Thymus (tissue), 11 donors: Measurements from ENCODE around the gene IL1A. TPM values are rescaled to one million over a fixed set of nuclear protein-coding genes. Genes with fewer than 3 reads are reported as not detected.

ENCODE experiments used
- DNase-seq, 9 donors: peaks; one replicate each; pipeline ENCODE4 v3.0.0-alpha.2; 2013; ENCODE audit warnings: low spot score in 9 of 9, low read depth in 6 of 9, missing footprints in 1 of 9
- H3K27ac ChIP-seq, 2 donors: one replicate each; pipeline ENCODE4 v1.5.1; 2013; ENCODE audit warnings: control low read depth in 1 of 2, low read depth in 1 of 2, low read length in 1 of 2, mild to moderate bottlenecking in 1 of 2, moderate library complexity in 1 of 2
- H3K27me3 ChIP-seq, 2 donors: one replicate each; pipeline ENCODE4 v1.5.1; 2013; ENCODE audit warnings: low read length in 1 of 2; ENCODE audit not compliant: control insufficient read depth in 2 of 2, insufficient read depth in 1 of 2
- H3K36me3 ChIP-seq, 2 donors: one replicate each; pipeline ENCODE4 v1.5.1; 2013; ENCODE audit warnings: low read length in 1 of 2, mild to moderate bottlenecking in 1 of 2, moderate library complexity in 1 of 2; ENCODE audit not compliant: control insufficient read depth in 2 of 2, insufficient read depth in 2 of 2
- H3K4me1 ChIP-seq, 2 donors: one replicate each; pipeline ENCODE4 v1.5.1; 2013; ENCODE audit warnings: low read length in 2 of 2; ENCODE audit not compliant: control insufficient read depth in 2 of 2, insufficient read depth in 2 of 2
- H3K4me3 ChIP-seq, 2 donors: one replicate each; pipeline ENCODE4 v1.5.1; 2013; ENCODE audit warnings: low read length in 2 of 2, control low read depth in 1 of 2, mild to moderate bottlenecking in 1 of 2
- H3K9me3 ChIP-seq, 2 donors: one replicate each; pipeline ENCODE4 v1.5.1; 2013; ENCODE audit warnings: low read length in 1 of 2, mild to moderate bottlenecking in 1 of 2; ENCODE audit not compliant: control insufficient read depth in 2 of 2, insufficient read depth in 1 of 2
- WGBS: extraction: QIAGEN DNeasy Blood & Tissue Kit; methylation state at CpG from one replicate; pipeline ENCODE4 v1.1.7; 2013; 5-methylcytosine and 5-hydroxymethylcytosine counted together
- polyA plus RNA-seq: library from polyadenylated mRNA; stranded (reverse); fragments of 200-250 nt; gene quantifications from one replicate; pipeline ENCODE4 v1.2.3, GENCODE V29; 2013
- total RNA-seq: library from RNA; stranded (reverse); fragments of 120-200 nt; gene quantifications from one replicate; pipeline ENCODE4 v1.2.4, GENCODE V29; 2013
- donor health status: healthy.

IL1A gene
- total and polyA plus RNA-seq, 2 donors = 0.19 to 1.8 TPM

- Histone ChIP-seq H3K27me3 (no peaks in the 10 kb centered on the region), H3K27ac (no peak overlapping the region), H3K9me3 (no peaks in the 10 kb centered on the region), H3K4me3 (no peak overlapping the region), H3K4me1 (peaks cover 0 to 4% of the 10 kb centered on the region in 2 donors), H3K36me3 (no peaks in the 10 kb centered on the region)
- no peak for DNase-seq
- 95% methylated on average over 4 of the region's 4 CpGs for WGBS
Measured at GRCh38 chr2:112728029-112728362, 56.3 kb downstream of the IL1A start.

GRCh38 chr2:112727276-112728028, 56.8 kb downstream of the IL1A start:
- no peaks in the 10 kb centered on the region for H3K36me3 ChIP-seq
- 98% methylated on average over 19 of the region's 19 CpGs for WGBS
- no peak overlapping the region for H3K4me3 ChIP-seq
- H3K27me3 ChIP-seq = no peaks in the 10 kb centered on the region
- H3K27ac ChIP-seq = no peak overlapping the region
- no peaks in the 10 kb centered on the region for H3K9me3 ChIP-seq
- no peak for DNase-seq
- H3K4me1 ChIP-seq = peaks cover 0 to 4% of the 10 kb centered on the region in 2 donors

DNA sequence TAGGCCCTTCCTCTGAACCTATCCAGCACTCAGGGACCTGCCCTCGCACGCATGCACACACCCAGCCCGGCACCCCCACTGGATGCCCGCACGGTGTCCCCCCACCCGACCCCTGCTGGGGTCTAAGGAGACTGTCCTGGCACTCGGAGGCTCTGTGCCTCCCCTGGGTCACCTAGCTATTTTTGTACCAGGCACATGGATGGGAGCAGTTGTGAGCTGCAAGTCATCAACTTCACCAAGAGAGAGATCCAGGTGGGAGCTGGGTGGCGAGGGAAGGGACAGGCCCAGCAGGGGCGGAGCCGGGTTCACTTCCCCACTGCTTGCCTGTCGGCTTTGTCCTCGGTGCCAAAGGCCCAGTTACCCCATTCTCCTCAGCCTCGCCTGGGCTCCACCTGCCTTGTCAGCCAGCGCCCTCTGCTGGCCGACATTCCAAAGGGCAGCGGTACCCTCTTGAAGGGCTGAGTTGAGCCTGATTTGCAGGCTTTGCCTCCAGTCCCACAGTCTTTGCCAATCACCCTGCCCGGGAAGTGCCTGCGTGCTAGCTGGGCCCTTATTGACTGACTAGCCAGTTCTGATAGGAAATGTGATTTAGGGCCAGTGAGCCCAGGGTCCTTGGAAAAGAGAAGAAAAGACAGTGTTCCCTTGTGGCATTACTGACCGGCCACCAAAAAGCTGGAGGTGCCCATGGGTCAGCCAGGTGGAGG, 57.7 kb downstream of the IL1A start:
- Histone ChIP-seq H3K27ac (no peak overlapping the region), H3K4me1 (peaks cover 0 to 4% of the 10 kb centered on the region in 2 donors), H3K36me3 (no peaks in the 10 kb centered on the region), H3K9me3 (no peaks in the 10 kb centered on the region), H3K27me3 (no peaks in the 10 kb centered on the region), H3K4me3 (no peak overlapping the region)
- 39% methylated on average over 19 of the region's 19 CpGs for WGBS
- peak; percentile 46 to 93 (median 82) for DNase-seq

GRCh38 chr2:112725545-112726457, 58.5 kb downstream of the IL1A start:
- H3K4me1 ChIP-seq = peaks cover 0 to 4% of the 10 kb centered on the region in 2 donors
- whole genome bisulfite sequencing = 95% methylated on average over 15 of the region's 15 CpGs

GRCh38 chr2:112724591-112725525, 59.4 kb downstream of the IL1A start:
- Histone ChIP-seq H3K9me3 (no peaks in the 10 kb centered on the region), H3K4me3 (no peak overlapping the region), H3K36me3 (no peaks in the 10 kb centered on the region), H3K27ac (no peak overlapping the region), H3K4me1 (peaks cover 0 to 4% of the 10 kb centered on the region in 2 donors), H3K27me3 (peaks cover 0 to 2% of the 10 kb centered on the region in 2 donors)
- WGBS = 81% methylated on average over 21 of the region's 21 CpGs
- no peak for DNase-seq

More at GRCh38 chr2:112725545-112726457, 58.5 kb downstream of the IL1A start:
- no peaks in the 10 kb centered on the region for H3K9me3 ChIP-seq
- H3K27ac ChIP-seq = no peak overlapping the region
- no peak overlapping the region for H3K4me3 ChIP-seq
- DNase-seq = no peak
- H3K36me3 ChIP-seq = no peaks in the 10 kb centered on the region
- peaks cover 0 to 2% of the 10 kb centered on the region in 2 donors for H3K27me3 ChIP-seq

DNA sequence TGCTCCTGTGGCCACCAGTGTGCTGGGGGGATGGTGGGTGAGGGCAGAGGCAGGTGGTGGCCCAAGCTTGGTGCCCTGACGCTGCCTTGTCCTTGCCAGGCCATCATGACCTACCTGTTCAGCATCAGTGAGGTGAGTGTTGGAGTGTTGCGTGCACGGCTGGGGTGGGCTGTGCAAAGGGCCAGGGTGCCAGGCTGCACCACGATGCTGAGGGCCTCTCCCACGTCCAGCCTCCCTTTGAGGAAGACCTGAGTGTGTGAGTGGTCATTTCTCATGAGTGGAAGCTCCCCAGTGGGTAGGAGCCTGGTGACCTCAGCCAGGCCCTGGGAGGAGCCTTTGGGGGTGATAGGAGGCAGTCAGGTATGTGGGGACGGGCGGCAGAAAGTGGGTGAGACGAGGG, 60.3 kb downstream of the IL1A start:
- H3K9me3 ChIP-seq = no peaks in the 10 kb centered on the region
- DNase-seq = no peak
- WGBS = 96% methylated on average over 8 of the region's 8 CpGs
- H3K36me3 ChIP-seq = no peaks in the 10 kb centered on the region
- H3K27me3 ChIP-seq = peaks cover 0 to 2% of the 10 kb centered on the region in 2 donors
- H3K4me1 ChIP-seq = peaks cover 0 to 4% of the 10 kb centered on the region in 2 donors
- H3K4me3 ChIP-seq = no peak overlapping the region
- no peak overlapping the region for H3K27ac ChIP-seq

Other genes starting within 250 kb of the IL1A start
- gene POLR1B, start 242.0 kb downstream of the IL1A start, total RNA-seq = 13.0 TPM
- gene POLR1B, start 242.0 kb downstream of the IL1A start, polyA plus RNA-seq = 8.2 TPM
- gene CHCHD5, start 199.9 kb downstream of the IL1A start, total RNA-seq = 24.6 TPM
- gene CHCHD5, start 199.9 kb downstream of the IL1A start, polyA plus RNA-seq = 37.2 TPM
- 27.2 TPM for gene SLC20A1, start 138.6 kb downstream of the IL1A start, total RNA-seq
- 47.0 TPM for gene SLC20A1, start 138.6 kb downstream of the IL1A start, polyA plus RNA-seq
- gene NT5DC4, start 63.5 kb downstream of the IL1A start, total RNA-seq = 0.85 TPM
- 0.25 TPM for gene NT5DC4, start 63.5 kb downstream of the IL1A start, polyA plus RNA-seq
- 14.1 TPM for gene CKAP2L, start 19.9 kb downstream of the IL1A start, total RNA-seq
- gene CKAP2L, start 19.9 kb downstream of the IL1A start, polyA plus RNA-seq = 1.0 TPM
- gene IL1B, start 52.3 kb upstream of the IL1A start, total RNA-seq = 3.4 TPM
- gene IL1B, start 52.3 kb upstream of the IL1A start, polyA plus RNA-seq = 13.8 TPM
- 0.09 TPM for gene IL37, start 126.7 kb upstream of the IL1A start, total RNA-seq
- gene IL37, start 126.7 kb upstream of the IL1A start, polyA plus RNA-seq = 0.43 TPM
- gene IL36G, start 193.5 kb upstream of the IL1A start, total RNA-seq = 0.24 TPM
- 2.7 TPM for gene IL36G, start 193.5 kb upstream of the IL1A start, polyA plus RNA-seq
- gene IL36A, start 221.0 kb upstream of the IL1A start, total RNA-seq = 0.99 TPM
- 0.30 TPM for gene IL36A, start 221.0 kb upstream of the IL1A start, polyA plus RNA-seq